ENCODE data around the gene NPFFR1.
"Not testable (repeated sequence)": the region's sequence is repeated elsewhere in the genome, so short reads cannot be mapped to it uniquely, and the experiment has no call there.

The NPFFR1 gene

GRCh38 chr10:70265032-70265689, 18.6 kb downstream of the NPFFR1 start:
- Histone ChIP-seq H3K27ac (no peak overlapping the region), H3K4me3 (no peak overlapping the region), H3K9me3 (ENCODE audit: low read depth, low read length) (no peaks in the 10 kb centered on the region), H3K9ac (ENCODE audit: insufficient read length) (no peak overlapping the region), H3K36me3 (ENCODE audit: insufficient read depth, low read length) (no peaks in the 10 kb centered on the region)
- DNase-seq (ENCODE audit: low read depth, low spot score): no peak
- no peak for TF ChIP-seq POLR2AphosphoS5 (IDR thresholded peaks at IDR 0.05; ENCODE audit: borderline replicate concordance, low read depth, low read length)
- no peak for TF ChIP-seq FOXP2 (optimal IDR thresholded peaks at IDR 0.05; ENCODE audit: control extremely low read depth, extremely low read length, insufficient read depth)
- TF ChIP-seq EZH2 (IDR thresholded peaks at IDR 0.05): no peak

- TF ChIP-seq EZH2 (IDR thresholded peaks at IDR 0.05) (no peak), FOXP2 (optimal IDR thresholded peaks at IDR 0.05; ENCODE audit: control extremely low read depth, extremely low read length, insufficient read depth) (no peak), POLR2AphosphoS5 (IDR thresholded peaks at IDR 0.05; ENCODE audit: borderline replicate concordance, low read depth, low read length) (no peak)
- no peak overlapping the region for H3K27ac ChIP-seq
- H3K9me3 ChIP-seq (ENCODE audit: low read depth, low read length): no peaks in the 10 kb centered on the region
- H3K36me3 ChIP-seq (ENCODE audit: insufficient read depth, low read length): no peaks in the 10 kb centered on the region
- H3K4me3 ChIP-seq: no peak overlapping the region
- no peak overlapping the region for H3K9ac ChIP-seq (ENCODE audit: insufficient read length)
- no peak for DNase-seq (ENCODE audit: low read depth, low spot score)
These were observed 23.1 kb downstream of the NPFFR1 start for GRCh38 chr10:70260734-70261133.

- H3K9ac ChIP-seq (ENCODE audit: insufficient read length): no peak overlapping the region
- H3K27ac ChIP-seq: no peak overlapping the region
- no peaks in the 10 kb centered on the region for H3K36me3 ChIP-seq (ENCODE audit: insufficient read depth, low read length)
- no peaks in the 10 kb centered on the region for H3K9me3 ChIP-seq (ENCODE audit: low read depth, low read length)
- TF ChIP-seq POLR2AphosphoS5 (IDR thresholded peaks at IDR 0.05; ENCODE audit: borderline replicate concordance, low read depth, low read length) (no peak), FOXP2 (optimal IDR thresholded peaks at IDR 0.05; ENCODE audit: control extremely low read depth, extremely low read length, insufficient read depth) (no peak), EZH2 (IDR thresholded peaks at IDR 0.05) (no peak)
- no peak for DNase-seq (ENCODE audit: low read depth, low spot score)
- H3K4me3 ChIP-seq: no peak overlapping the region
These were observed 23.5 kb downstream of the NPFFR1 start for GRCh38 chr10:70260259-70260658.

GRCh38 chr10:70258216-70258615, 25.6 kb downstream of the NPFFR1 start:
- Histone ChIP-seq H3K9ac (ENCODE audit: insufficient read length) (no peak overlapping the region), H3K36me3 (ENCODE audit: insufficient read depth, low read length) (no peaks in the 10 kb centered on the region), H3K9me3 (ENCODE audit: low read depth, low read length) (no peaks in the 10 kb centered on the region), H3K27ac (no peak overlapping the region), H3K4me3 (no peak overlapping the region)
- TF ChIP-seq FOXP2 (optimal IDR thresholded peaks at IDR 0.05; ENCODE audit: control extremely low read depth, extremely low read length, insufficient read depth) (no peak), POLR2AphosphoS5 (IDR thresholded peaks at IDR 0.05; ENCODE audit: borderline replicate concordance, low read depth, low read length) (no peak), EZH2 (IDR thresholded peaks at IDR 0.05) (no peak)
- DNase-seq (ENCODE audit: low read depth, low spot score): no peak

GRCh38 chr10:70257816-70258215, 26.0 kb downstream of the NPFFR1 start:
- not testable (repeated sequence) for DNase-seq (ENCODE audit: low read depth, low spot score)

GRCh38 chr10:70256463-70256862, 27.3 kb downstream of the NPFFR1 start:
- DNase-seq (ENCODE audit: low read depth, low spot score): no peak
- H3K36me3 ChIP-seq (ENCODE audit: insufficient read depth, low read length): no peaks in the 10 kb centered on the region
- no peak overlapping the region for H3K4me3 ChIP-seq
- TF ChIP-seq FOXP2 (optimal IDR thresholded peaks at IDR 0.05; ENCODE audit: control extremely low read depth, extremely low read length, insufficient read depth) (no peak), EZH2 (IDR thresholded peaks at IDR 0.05) (no peak), POLR2AphosphoS5 (IDR thresholded peaks at IDR 0.05; ENCODE audit: borderline replicate concordance, low read depth, low read length) (no peak)
- no peak overlapping the region for H3K27ac ChIP-seq
- no peaks in the 10 kb centered on the region for H3K9me3 ChIP-seq (ENCODE audit: low read depth, low read length)
- no peak overlapping the region for H3K9ac ChIP-seq (ENCODE audit: insufficient read length)

More at GRCh38 chr10:70257816-70258215, 26.0 kb downstream of the NPFFR1 start:
- H3K27ac ChIP-seq; H3K4me3 ChIP-seq; H3K9ac ChIP-seq (ENCODE audit: insufficient read length); H3K9me3 ChIP-seq (ENCODE audit: low read depth, low read length); H3K36me3 ChIP-seq (ENCODE audit: insufficient read depth, low read length): not testable (repeated sequence)

- DNase-seq (ENCODE audit: low read depth, low spot score): no peak
- TF ChIP-seq EZH2 (IDR thresholded peaks at IDR 0.05) (no peak), FOXP2 (optimal IDR thresholded peaks at IDR 0.05; ENCODE audit: control extremely low read depth, extremely low read length, insufficient read depth) (no peak), POLR2AphosphoS5 (IDR thresholded peaks at IDR 0.05; ENCODE audit: borderline replicate concordance, low read depth, low read length) (no peak)
- Histone ChIP-seq H3K27ac (no peak overlapping the region), H3K9ac (ENCODE audit: insufficient read length) (no peak overlapping the region), H3K36me3 (ENCODE audit: insufficient read depth, low read length) (no peaks in the 10 kb centered on the region), H3K4me3 (no peak overlapping the region), H3K9me3 (ENCODE audit: low read depth, low read length) (no peaks in the 10 kb centered on the region)
These were observed 28.2 kb downstream of the NPFFR1 start for GRCh38 chr10:70255329-70256299.

- no peak for TF ChIP-seq POLR2AphosphoS5 (IDR thresholded peaks at IDR 0.05; ENCODE audit: borderline replicate concordance, low read depth, low read length)
- no peak for TF ChIP-seq EZH2 (IDR thresholded peaks at IDR 0.05)
- no peak for TF ChIP-seq FOXP2 (optimal IDR thresholded peaks at IDR 0.05; ENCODE audit: control extremely low read depth, extremely low read length, insufficient read depth)
These were observed 29.0 kb downstream of the NPFFR1 start for GRCh38 chr10:70254778-70255328.

More at GRCh38 chr10:70254778-70255328, 29.0 kb downstream of the NPFFR1 start:
- H3K9me3 ChIP-seq (ENCODE audit: low read depth, low read length): no peaks in the 10 kb centered on the region
- H3K9ac ChIP-seq (ENCODE audit: insufficient read length): no peak overlapping the region
- H3K4me3 ChIP-seq: no peak overlapping the region
- H3K27ac ChIP-seq: no peak overlapping the region
- no peak for DNase-seq (ENCODE audit: low read depth, low spot score)
- no peaks in the 10 kb centered on the region for H3K36me3 ChIP-seq (ENCODE audit: insufficient read depth, low read length)
